ENCODE data around the gene PAK5.

Gene PAK5

DNA sequence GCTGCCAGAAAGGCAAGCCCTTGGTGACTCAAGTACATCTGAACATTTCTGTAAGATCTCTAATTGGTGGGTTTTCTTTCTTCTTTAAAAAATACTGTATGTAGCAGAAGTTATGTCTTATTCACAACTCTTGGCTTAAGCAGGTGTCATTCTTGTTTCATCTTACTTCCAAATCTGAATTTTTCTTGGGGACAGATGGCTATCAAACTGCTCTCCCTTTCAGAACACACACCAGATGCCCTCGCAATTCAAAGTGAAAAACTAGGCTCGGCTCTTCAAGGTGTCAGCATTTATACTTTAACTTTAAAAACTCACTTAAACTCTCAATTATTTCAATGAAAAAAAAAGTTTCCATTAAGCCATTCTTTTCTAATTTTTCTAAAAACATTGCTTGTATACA is 49.7 kb downstream of the PAK5 start:
- no peak for DNase-seq (ENCODE audit: low spot score)

DNA sequence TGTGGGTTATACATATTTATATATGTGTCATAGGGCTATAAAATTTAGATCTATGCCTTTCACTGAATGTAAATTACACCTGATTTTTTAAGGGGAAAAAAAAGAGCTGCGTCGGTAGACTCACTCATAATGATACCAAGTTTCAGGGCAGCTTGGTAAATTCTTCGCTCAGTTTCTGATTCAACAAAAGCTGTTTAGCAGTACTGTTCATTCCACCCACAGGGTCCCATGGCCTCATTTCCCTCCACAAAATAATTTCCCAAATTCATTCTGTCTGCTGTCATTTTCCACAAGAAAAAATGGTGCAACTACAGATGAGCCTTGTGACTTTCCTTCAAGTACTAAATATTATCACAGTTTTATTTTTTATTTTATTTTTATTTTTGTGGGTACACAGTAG is 63.7 kb downstream of the PAK5 start:
- peak; percentile 45 for DNase-seq (ENCODE audit: low spot score)

DNA sequence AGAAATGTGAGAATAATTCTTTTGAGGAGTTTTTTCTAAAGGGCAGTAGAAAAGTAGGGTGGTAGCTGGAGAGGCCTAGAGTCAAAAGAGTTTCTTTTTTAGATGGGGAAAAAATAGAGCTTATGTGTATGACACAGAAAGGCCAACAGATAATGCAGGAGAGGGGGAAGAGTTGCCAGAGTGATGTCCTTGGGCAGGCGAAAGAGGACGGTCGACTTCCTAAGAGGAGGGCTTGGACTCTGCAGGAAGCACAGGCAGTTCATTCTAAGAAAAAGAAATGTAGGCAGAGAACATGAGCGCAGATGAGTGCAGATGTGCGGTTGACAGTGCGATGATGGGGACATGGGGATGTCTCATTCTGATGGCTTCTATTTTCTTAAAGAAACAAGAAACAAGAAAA is 68.9 kb downstream of the PAK5 start:
- DNase-seq (ENCODE audit: low spot score) = no peak

DNA sequence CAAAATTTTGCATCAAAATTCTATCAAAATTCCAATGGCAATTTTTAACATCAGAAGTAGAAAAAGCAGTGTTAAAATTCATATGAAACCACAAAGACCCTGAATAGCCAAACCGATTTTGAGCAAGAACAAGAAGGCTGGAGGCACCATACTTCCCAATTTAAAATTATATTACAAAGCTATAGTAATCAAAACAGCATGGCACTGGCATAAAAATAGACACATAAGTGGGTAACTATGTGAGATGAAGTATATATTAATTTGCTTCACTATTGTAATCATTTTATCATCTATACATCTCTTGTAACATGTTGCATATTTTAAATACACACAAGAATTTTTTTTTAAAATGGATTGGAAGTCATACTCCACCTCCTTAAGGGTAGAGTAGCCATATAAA is 77.4 kb downstream of the PAK5 start:
- DNase-seq (ENCODE audit: low spot score) = no peak

DNA sequence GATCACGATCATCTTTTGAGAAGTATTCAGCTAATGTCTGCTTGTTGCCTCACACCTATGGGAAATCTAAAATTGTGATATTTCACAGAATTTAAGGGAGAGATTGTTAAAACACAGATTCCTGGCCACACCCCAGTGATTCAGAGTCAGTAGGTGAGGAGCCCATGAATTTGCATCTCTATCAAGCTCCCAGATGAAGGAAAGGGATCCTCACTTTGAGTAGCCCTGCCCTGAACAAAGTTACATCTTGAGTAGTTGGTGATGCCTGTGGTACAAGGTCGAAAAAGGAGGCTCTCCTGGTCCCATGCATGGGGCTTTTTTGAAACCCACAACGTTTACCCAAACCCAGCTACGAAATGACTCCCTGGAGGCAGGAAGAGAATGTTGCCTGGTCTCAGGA is 79.5 kb downstream of the PAK5 start:
- DNase-seq (ENCODE audit: low spot score) = no peak

DNA sequence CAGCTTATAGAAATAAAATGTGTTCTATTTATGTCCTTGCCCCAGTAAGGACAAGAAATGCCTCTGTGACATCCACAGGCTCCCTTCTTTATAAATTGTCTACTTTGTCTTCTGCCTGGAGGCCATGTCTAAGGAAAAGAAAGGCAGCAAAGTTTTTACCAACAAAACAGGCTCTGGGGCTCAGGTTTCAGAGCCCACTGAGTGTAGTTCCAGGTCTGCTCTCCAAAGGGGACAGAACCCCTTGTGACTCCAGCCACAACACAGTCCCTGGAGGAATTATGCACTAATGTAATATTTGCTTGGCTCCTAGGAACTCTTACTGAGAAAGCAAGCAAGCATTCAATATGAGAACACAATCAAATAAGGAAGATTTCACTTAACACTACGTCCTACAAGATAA is 80.1 kb downstream of the PAK5 start:
- no peak for DNase-seq (ENCODE audit: low spot score)

DNA sequence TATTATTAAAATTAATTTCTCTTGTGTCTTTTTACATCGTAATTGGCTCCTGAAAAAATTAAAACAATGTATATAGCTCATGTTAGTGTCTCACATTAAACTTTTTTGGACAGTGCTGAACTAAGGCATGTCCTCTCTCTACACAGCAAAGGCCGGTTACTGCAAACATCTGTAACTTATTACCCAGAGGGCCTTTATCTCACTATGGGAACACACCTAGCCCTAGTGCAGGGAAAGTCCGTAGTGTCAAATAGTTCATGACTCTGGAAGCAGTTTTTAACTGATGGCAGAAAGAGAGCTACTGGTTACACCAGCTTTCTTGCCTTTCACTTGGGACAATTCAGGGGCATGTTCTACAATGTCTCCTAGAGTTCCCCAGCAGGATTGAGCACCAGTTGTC is 82.2 kb downstream of the PAK5 start:
- no peak for DNase-seq (ENCODE audit: low spot score)

DNA sequence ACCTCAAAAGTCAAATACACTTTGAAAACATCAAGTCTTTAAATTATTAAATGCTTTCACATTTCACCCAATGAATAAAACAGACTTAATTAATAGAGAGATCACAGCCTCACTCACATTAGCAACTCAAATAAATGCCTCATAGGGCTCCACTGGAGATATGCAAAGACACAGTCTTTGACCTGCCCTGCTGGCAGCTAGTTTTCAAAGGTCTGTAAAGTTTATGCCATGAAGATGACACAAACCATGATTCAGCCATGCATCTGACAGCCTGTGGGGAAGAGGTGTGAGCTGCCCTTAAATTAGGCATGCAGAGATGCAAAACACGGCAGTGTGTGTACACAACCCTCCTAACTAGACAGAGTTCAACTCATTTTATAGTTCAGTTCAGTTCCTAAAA is 83.6 kb downstream of the PAK5 start:
- no peak for DNase-seq (ENCODE audit: low spot score)

DNA sequence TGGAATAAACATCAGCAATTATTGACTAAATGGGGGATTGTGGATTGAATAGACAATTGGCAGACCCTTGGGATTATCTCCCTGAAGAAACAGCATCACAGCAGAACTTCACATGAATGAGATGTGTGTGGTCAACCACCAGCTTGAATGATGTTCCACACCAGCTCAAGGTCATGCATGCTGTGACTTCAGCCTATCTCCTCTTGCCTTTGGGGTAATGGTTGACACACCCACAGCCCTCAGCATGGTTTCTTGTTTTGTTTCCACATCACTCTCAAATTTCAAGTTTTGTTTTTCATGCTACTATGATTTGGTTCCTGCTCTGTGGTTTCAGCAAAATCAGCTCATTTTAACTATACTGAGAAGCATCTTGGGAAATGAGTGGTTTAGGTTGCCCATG is 94.3 kb downstream of the PAK5 start:
- no peak for DNase-seq (ENCODE audit: low spot score)

DNA sequence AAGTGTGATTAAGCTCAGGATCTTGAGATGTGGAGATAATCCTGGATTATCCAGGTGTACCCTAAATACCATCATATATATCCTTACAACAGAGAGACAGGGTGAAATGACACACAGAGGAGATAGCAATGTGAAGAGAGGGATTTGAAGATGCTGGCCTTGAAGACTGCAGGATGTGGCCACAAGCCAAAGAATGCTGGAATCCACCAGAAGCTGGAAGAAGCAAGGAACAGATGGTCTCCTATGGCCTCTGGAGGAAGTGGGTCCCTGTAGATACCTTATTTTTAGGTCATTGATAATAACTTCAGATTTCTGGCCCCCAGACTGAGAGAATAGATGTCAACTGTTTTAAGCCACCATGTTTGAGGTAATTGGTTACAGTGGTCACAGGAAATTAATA is 95.0 kb downstream of the PAK5 start:
- DNase-seq (ENCODE audit: low spot score) = no peak

DNA sequence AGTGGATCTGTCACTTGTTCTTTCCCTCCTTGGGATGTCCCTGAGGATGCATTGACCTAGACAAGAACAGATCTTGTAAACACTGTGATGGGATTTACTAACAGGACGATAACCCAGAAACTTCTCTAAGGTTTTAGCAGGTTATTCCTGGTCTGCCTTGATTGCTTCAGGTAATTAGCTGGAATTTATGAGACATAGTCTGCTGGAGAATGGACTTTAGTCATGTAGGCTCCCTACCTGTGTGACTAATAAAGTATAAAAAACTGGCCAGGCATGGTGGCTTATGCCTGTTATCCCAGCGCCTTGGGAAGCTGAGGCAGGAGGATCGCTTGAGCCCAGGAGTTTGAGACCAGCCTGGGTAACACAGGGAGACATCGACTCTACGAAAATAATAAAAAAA is 96.1 kb downstream of the PAK5 start:
- DNase-seq (ENCODE audit: low spot score) = no peak

DNA sequence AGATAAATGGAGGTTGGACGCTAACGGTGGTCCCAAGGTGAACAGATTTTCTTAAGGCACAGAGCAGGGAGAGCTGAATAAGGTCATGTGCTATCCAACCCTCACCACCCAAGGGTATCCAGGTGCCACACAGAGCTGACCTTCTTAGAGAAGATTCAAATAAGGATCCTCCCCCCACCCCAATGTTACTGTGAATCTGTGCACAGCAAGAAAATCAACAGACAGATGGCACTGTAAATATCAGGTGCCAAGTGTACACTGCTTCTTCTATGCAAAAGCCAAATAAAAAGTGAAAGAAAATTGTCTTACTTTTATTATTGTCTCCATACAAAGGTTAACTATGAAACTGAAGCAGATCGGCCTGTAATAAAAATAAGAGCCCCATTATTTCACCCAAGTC is 96.9 kb downstream of the PAK5 start:
- DNase-seq (ENCODE audit: low spot score) = no peak

DNA sequence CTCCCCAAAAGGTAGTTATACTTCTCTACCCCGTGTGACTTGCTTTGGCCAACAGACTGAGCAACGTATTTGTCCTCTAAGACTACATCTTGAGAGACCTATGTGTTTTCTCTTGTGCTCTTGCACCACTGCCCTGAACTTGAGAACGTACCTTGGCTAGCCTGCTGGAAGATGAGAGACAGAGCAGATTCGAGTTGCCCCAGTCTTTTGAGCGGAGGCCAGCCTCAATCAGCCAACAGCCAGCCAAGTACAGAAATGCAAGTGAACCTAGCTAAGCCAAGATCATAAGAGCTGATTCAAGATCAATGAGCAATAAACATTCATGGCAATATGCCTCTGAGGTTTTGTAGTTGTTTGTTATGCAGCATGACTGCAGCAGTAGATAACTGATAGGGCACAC is 98.4 kb downstream of the PAK5 start:
- no peak for DNase-seq (ENCODE audit: low spot score)

DNA sequence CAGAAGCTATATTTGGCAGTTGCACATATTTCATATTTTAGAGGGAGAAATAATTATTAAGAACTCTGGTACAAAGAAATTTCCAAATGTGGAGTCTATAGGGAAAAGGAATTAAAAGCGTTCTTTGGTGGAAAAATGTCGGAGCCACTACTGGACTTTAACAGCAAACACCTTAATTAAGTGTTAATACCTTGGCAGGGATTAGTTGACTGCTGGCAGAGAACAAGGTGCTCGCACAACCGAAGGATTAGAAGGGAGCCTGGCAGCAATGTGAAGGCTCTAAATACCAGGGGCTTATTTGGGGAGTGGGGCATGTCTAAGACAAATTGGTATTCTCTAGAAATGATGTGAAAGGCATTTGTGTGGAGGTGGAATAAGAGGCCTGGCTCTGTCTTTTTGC is 98.9 kb downstream of the PAK5 start:
- DNase-seq (ENCODE audit: low spot score) = no peak

DNA sequence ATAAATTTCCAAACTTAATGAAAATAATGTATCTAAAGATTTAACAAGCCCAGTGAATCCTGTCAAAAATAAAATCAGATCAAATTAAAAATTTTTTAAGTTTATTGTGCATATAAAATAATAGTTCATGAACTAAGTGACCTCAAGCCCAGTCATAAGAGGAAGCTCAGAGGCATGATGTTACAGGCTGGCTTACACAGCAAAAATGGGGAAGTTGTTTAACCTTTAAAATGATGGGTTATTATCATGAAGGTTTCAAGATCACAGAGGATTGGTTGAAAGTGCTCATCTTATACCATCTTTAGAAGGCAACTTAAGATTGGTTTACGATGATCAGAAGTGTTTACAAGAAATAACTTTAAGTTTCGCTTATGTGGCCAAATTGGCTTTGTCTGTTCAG is 102.5 kb downstream of the PAK5 start:
- no peak for DNase-seq (ENCODE audit: low spot score)

DNA sequence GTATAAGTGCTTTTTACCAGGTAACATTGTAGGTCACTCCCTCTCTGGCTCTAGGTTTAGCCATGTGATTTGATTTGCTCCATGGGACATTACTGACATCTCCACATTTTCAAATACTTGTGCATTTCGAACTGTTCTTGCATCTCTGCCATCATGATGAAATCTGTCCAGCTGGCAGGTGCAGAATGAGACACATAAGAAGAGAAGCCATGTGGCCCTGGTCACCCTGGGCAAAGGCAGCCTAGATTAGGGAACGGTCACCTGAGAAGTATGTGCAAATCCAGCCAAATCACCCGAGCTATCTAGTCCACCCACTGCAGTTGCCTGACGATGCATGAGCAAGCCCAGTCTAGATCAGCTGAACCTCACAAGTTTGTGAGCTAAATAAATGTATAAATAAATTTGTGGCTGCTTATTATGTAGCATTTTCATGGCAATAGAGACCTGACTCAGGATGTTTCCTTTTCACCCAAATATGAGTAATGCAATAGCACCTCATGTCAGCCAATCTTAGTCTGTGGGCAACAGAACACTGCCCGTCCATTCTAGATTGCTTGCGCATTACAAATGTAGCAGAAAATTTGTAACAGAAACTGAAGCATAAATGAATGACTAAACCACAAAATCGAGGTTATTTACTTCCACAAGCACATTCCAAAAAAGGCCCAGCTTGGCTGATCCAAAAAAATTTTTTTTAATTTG is 115.2 kb downstream of the PAK5 start:
- DNase-seq (ENCODE audit: low spot score) = no peak

DNA sequence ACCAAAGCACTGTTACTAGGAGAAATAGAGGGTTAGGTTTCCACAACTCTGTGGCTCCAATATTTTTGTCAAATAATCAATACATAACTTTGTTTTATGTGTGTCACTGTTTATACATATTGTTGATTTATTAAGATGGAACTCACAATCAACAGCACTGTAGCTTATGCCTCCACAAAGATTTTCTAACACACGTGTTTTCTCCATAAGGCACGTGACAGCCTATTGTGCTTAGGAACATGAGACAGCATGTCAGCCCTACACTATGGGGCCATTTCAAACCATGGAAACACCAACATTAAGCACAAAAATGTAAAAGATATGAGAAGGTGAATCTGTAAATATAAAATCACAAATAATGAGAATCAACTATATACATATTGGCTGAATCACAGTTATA is 127.0 kb downstream of the PAK5 start:
- DNase-seq (ENCODE audit: low spot score) = no peak

DNA sequence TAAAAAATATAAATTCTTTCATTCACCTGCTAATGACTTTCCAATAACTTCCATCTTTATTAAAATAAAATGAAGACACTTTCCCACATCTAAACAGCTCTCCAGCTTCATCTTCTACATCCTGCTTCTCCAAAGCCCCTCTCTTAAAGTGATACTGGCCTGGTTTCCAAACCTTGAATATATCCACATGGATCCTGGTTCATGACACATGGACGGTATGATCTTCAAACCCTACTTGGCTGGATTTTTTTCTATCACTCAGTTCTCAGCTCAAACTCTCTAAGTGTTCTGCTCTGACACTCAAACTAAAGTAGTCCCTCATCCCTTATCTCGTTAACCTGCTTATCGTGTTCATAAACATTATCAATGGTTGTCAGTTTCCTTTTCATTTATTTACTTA is 128.2 kb downstream of the PAK5 start:
- no peak for DNase-seq (ENCODE audit: low spot score)

DNA sequence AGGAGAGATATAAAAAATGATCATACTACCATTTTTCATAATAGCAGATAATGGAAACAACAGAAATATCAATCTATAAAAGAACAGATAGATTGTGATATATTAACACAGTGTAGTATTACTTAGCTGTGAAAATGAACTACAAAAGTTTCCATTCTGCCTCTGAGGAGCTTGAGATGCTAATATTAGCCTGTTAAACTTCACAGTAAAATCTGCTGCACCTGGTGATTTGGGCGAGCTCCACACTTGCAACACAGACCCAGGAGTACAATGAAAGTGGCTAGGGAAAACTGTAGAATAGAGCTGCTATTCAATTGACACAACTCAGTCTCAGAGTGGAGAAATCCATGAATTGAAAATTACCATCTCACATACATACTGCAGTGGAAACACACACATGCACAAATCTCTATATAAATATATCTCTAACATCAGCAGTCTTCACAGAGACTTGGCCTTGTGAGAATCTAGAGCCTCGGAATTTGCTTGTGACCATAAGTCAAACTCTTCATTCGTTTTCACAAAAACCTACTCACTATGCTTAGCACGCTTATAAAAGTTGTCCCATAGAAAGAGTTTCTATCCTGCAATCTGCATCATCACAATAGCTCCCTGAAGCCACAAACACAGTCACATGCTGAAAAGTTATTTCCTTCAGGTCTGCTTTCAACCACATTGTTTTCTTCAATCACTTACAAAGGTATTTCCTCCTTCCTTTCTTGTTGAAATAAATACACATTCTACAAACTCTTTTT is 133.0 kb downstream of the PAK5 start:
- DNase-seq (ENCODE audit: low spot score) = no peak

DNA sequence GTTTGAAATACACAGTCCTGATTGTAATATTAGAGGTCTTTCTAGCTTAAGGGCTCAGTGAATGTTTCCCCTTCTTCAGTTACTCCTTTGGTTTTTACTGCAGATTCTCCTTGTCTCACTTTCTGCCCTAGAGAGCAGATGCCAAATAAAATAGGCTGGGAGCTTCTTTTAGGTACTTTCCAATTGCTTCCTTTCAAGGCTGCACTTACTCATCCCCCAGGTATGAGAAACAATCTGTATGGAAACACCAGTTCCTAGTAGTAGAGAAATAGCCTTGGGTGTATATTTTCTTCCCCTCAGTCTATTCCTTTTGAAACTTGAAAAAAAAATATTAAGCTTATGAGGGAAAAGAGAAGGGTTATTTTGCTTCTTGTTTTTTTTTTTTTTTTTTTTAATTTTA is 139.7 kb downstream of the PAK5 start:
- DNase-seq (ENCODE audit: low spot score) = no peak

DNA sequence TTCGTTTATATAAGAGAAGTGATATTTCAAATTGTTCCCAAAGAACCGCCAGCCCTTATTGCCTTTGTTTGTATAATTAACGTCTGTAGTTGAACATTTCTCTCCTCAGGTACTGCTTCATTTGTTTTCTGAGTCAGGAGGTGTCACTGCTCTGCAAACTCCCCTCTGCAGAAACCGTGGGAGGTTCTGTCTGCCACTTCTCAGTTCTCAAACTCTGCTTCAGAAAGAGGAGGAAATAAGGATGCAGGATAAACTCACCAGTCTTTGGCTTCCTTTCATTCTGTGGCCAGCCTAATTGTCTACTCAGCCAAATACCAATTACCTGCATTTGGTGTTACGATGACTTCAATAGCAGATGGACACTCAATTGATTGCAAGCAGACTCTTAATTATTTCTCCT is 149.8 kb downstream of the PAK5 start:
- DNase-seq (ENCODE audit: low spot score) = peak; percentile 21

DNA sequence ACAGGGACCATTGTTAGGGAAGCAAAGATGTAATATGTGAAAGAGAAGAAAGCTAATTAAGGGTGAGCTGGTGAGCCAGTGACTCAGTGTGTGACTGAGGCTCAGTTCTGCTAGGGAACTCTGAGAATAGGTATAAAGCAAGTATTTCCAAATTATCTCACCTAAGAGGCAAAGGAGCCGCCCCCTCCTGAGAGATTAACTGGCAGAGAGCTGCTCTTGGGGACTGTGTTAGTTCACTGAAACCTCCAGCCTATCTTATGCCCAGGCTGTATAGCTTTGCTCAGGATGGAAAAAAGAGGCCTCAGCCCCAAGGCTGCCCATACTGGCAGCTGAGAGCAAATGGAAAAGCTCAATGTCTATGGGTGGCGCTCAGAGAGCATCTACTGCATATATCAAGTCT is 152.0 kb downstream of the PAK5 start:
- peak; percentile 47 for DNase-seq (ENCODE audit: low spot score)

DNA sequence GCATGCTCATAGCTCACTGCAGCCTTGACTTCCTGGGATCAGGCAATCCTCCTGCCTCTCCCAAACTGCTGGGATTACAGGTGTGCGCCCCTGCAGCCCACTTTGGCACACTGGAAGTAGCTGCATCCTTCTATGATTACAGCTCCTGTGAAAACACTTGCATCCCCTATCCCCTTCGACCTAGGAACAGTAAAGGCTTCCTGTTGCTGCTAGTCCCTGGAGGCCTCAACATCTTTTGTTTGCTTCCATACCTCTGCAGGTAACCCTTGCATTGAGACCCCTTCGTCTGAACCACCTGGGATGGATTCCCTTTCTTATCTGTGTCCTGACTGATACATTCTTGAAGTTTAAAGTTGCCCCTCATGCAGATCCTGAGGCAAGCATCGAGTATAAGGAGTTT is 152.4 kb downstream of the PAK5 start:
- no peak for DNase-seq (ENCODE audit: low spot score)

DNA sequence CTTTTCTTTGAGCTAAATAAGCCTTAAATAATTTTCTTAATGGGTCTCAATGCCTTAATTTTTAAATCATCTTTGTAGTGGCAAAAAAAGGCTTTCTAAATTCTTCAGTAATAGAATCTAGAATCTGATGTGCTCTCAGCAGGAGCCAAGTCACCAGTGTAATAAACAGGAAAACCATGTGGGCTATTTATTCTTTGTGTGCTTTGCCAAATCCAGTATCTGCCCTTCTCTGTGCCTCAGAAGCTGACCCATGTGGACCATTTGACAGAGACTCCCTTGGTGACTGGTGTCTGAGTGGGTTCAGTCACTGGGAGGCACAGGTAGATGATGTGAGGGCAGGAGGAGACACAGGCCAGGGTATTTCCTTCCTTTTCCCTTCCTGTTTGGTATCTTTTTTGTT is 152.9 kb downstream of the PAK5 start:
- no peak for DNase-seq (ENCODE audit: low spot score)
